Activated CD4-positive, alpha-beta T cell treated with anti-CD3 and anti-CD28 coated beads, Interleukin-2, amount 50 U/mL, for 24 hours (primary cell): Measurements from ENCODE around the gene PEX11B.

ENCODE experiments used
- DNase-seq, 2 donors: peaks; one replicate each; pipeline ENCODE4 v3.0.0-alpha.2; 2020; ENCODE audit warnings: low read depth in 1 of 2, low spot score in 1 of 2

PEX11B gene

GRCh38 chr1:145871994-145872924 lies 46.3 kb downstream of the PEX11B start:
- peak in 1 of 2 donors; percentile 9 for DNase-seq

GRCh38 chr1:145868232-145868631 lies 50.3 kb downstream of the PEX11B start:
- no peak for DNase-seq

- no peak for DNase-seq
Observed at GRCh38 chr1:145863282-145864018, 55.1 kb downstream of the PEX11B start.
